Uterus (tissue), 4 donors: ENCODE measurements around the gene DDIT3. TPM values are rescaled to one million over a fixed set of nuclear protein-coding genes. Genes with fewer than 3 reads are reported as not detected.

Experiments used
- DNase-seq, 2 donors: peaks; one replicate each; pipeline ENCODE4 v3.0.0-alpha.2; 2019 to 2020
- H3K27ac ChIP-seq, 2 donors: fragments of 200-600 bp; sonication (generic); 1 replicate in 1 of 2; 2 replicates in 1 of 2; pipeline ENCODE4 v1.5.1; 2016 to 2018
- H3K27me3 ChIP-seq, 2 donors: fragments of 200-600 bp; sonication (generic); one replicate each; pipeline ENCODE4 v1.5.1; 2018 to 2019; ENCODE audit warnings: control low read depth in 1 of 2
- H3K36me3 ChIP-seq, 2 donors: fragments of 200-600 bp; sonication (generic); one replicate each; pipeline ENCODE4 v1.5.1; 2019; ENCODE audit warnings: control low read depth in 1 of 2
- H3K4me1 ChIP-seq, 2 donors: fragments of 200-600 bp; sonication (generic); one replicate each; pipeline ENCODE4 v1.5.1; 2018 to 2019; ENCODE audit warnings: control low read depth in 1 of 2
- H3K4me3 ChIP-seq, 2 donors: fragments of 200-600 bp; sonication (generic); 1 replicate in 1 of 2; 2 replicates in 1 of 2; pipeline ENCODE4 v1.5.1; 2018 to 2019; ENCODE audit warnings: mild to moderate bottlenecking in 1 of 2
- H3K9me3 ChIP-seq, 2 donors: fragments of 200-600 bp; sonication (generic); one replicate each; pipeline ENCODE4 v1.5.1; 2019; ENCODE audit warnings: control low read depth in 1 of 2
- POLR2A ChIP-seq, 2 donors: fragments of 450-650 bp; IDR thresholded peaks; one replicate each; pipeline ENCODE4 v1.6.1; 2016; ENCODE audit warnings: antibody characterized with exemption in 2 of 2, mild to moderate bottlenecking in 1 of 2, moderate library complexity in 1 of 2
- intact Hi-C: fragments of 100-400 bp; cut with DNase I; formaldehyde crosslinking; loops from one replicate; pipeline ENCODE4 v1.15.1; 2023; ENCODE audit warnings: low total_unique reads
- microRNA counts, 2 donors: library from miRNA; unstranded; fragments of <30 nt; microRNA quantifications; one replicate each; lab custom pipeline; 2016 to 2017
- microRNA-seq: library from miRNA; unstranded; fragments of <30 nt; microRNA quantifications from one replicate; pipeline ENCODE4, GENCODE V29; 2016; ENCODE audit warnings: borderline microRNAs expressed, borderline replicate concordance
- small RNA-seq: library from RNA; depleted of rRNA; stranded (forward); fragments of <200 nt; gene quantifications from one replicate; pipeline ENCODE3, GENCODE V24; 2016
- total RNA-seq, 4 donors: library from RNA; depleted of rRNA in 3 of 4; stranded (reverse); fragments of >200 nt in 3 of 4; gene quantifications; one replicate each; pipeline versions ENCODE4 v1.1.0 to v1.2.4, GENCODE V29; 2014 to 2023
- TF ChIP-seq, protein P1 (sequence below), 4 experiments: fragments of 200-600 bp in 2 of 4; fragments of 450-650 bp in 2 of 4; sonication (generic) in 2 of 4; IDR thresholded peaks; one replicate each; pipeline ENCODE4 v1.5.1; 2016 to 2019; ENCODE audit warnings: antibody characterized with exemption in 4 of 4, mild to moderate bottlenecking in 2 of 4, moderate library complexity in 1 of 4
- donor health status: DM: yes; HTN: yes; CAD: no.

Gene DDIT3
- total RNA-seq, 4 donors from 2014 or later, result 2.3 to 28.2 (median 9.8) TPM

DNA sequence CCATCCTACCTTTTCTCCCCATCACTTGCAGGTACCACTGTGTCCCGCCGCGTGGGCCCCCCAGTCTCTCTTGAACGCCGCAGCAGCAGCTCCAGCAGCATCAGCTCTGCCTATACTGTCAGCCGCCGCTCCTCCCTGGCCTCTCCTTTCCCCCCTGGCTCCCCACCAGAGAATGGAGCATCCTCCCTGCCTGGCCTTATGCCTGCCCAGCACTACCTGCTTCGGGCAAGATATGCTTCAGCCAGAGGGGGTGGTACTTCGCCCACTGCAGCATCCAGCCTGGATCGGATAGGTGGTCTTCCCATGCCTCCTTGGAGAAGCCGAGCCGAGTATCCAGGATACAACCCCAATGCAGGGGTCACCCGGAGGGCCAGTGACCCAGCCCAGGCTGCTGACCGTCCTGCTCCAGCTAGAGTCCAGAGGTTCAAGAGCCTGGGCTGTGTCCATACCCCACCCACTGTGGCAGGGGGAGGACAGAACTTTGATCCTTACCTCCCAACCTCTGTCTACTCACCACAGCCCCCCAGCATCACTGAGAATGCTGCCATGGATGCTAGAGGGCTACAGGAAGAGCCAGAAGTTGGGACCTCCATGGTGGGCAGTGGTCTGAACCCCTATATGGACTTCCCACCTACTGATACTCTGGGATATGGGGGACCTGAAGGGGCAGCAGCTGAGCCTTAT lies 49.9 kb downstream of the DDIT3 start:
- Histone ChIP-seq H3K4me1 (peaks cover 0 to 4% of the 10 kb centered on the region in 2 donors), H3K27ac (no peak overlapping the region), H3K36me3 (no peaks in the 10 kb centered on the region), H3K4me3 (no peak overlapping the region), H3K9me3 (no peaks in the 10 kb centered on the region), H3K27me3 (peaks cover 0 to 13% of the 10 kb centered on the region in 2 donors)
- DNase-seq, result no peak
- TF ChIP-seq POLR2A (IDR thresholded peaks at IDR 0.05), result no peak
- TF ChIP-seq, protein P1, sequence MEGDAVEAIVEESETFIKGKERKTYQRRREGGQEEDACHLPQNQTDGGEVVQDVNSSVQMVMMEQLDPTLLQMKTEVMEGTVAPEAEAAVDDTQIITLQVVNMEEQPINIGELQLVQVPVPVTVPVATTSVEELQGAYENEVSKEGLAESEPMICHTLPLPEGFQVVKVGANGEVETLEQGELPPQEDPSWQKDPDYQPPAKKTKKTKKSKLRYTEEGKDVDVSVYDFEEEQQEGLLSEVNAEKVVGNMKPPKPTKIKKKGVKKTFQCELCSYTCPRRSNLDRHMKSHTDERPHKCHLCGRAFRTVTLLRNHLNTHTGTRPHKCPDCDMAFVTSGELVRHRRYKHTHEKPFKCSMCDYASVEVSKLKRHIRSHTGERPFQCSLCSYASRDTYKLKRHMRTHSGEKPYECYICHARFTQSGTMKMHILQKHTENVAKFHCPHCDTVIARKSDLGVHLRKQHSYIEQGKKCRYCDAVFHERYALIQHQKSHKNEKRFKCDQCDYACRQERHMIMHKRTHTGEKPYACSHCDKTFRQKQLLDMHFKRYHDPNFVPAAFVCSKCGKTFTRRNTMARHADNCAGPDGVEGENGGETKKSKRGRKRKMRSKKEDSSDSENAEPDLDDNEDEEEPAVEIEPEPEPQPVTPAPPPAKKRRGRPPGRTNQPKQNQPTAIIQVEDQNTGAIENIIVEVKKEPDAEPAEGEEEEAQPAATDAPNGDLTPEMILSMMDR (IDR thresholded peaks at IDR 0.05), result no peak
- intact Hi-C loops, result no loop called here

DNA sequence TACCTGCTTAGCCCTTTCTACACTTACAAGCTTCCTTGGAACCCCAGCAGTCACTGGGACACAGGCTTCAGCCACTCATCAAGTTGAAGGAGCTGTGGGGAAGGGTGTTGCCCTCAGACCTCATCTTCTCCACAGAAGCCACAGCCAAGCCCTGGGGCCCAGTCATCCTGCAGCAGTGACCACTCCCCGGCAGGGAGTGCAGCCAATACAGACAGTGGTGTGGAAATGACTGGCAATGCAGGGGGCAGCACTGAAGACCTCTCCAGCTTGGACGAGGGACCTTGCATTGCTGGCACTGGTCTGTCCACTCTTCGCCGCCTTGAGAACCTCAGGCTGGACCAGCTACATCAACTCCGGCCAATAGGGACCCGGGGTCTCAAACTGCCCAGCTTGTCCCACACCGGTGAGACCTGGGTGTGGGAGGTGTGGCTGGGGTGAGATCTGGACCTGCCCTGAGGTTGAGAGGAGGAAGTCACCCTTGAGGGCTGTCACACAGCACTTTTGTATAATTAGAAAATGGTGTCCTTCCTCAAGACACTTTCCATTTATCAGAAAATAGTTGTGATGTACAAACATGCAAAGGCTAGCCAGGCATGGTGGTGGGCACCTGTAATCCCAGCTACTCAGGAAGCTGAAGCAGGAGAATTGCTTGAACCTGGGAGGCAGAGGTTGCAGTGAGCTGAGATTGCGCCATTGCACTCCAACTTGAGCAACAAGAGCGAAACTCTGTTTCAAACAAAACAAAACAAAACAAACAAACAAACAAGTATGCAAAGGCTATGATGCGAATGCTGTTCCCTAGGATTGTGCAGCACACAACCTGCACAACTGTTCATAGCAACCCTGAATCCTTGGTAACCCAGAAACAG lies 50.8 kb downstream of the DDIT3 start:
- no peak overlapping the region for H3K4me3 ChIP-seq
- no peaks in the 10 kb centered on the region for H3K9me3 ChIP-seq
- H3K36me3 ChIP-seq, result no peaks in the 10 kb centered on the region
- H3K4me1 ChIP-seq, result no peaks in the 10 kb centered on the region
- no peak overlapping the region for H3K27ac ChIP-seq
- DNase-seq, result no peak
- intact Hi-C loops, result no loop called here
- peaks cover 0 to 7% of the 10 kb centered on the region in 2 donors for H3K27me3 ChIP-seq
- TF ChIP-seq, protein P1 (IDR thresholded peaks at IDR 0.05), result no peak
- no peak for TF ChIP-seq POLR2A (IDR thresholded peaks at IDR 0.05)

- H3K27me3 ChIP-seq, result no peaks in the 10 kb centered on the region
- no peak for DNase-seq
- H3K9me3 ChIP-seq, result no peaks in the 10 kb centered on the region
- H3K36me3 ChIP-seq, result no peaks in the 10 kb centered on the region
- H3K27ac ChIP-seq, result no peak overlapping the region
- TF ChIP-seq, protein P1 (IDR thresholded peaks at IDR 0.05), result no peak
- TF ChIP-seq POLR2A (IDR thresholded peaks at IDR 0.05), result no peak
- no peak overlapping the region for H3K4me3 ChIP-seq
- intact Hi-C loops, result no loop called here
- H3K4me1 ChIP-seq, result no peaks in the 10 kb centered on the region
These were observed 52.4 kb downstream of the DDIT3 start for GRCh38 chr12:57467915-57468314.

GRCh38 chr12:57467212-57467874 lies 53.0 kb downstream of the DDIT3 start:
- DNase-seq, result no peak
- TF ChIP-seq, protein P1 (IDR thresholded peaks at IDR 0.05), result no peak
- no peaks in the 10 kb centered on the region for H3K4me1 ChIP-seq
- intact Hi-C loops, result no loop called here
- H3K27me3 ChIP-seq, result no peaks in the 10 kb centered on the region
- no peaks in the 10 kb centered on the region for H3K36me3 ChIP-seq
- no peaks in the 10 kb centered on the region for H3K9me3 ChIP-seq
- no peak overlapping the region for H3K4me3 ChIP-seq
- no peak overlapping the region for H3K27ac ChIP-seq

MicroRNAs encoded within 50 kb of the gene (microRNA counts, 767-probe panel; counts per million panel counts)
- microRNA hsa-miR-616-3p (lab: Ali Mortazavi, UCI), result 0 counts per million in 2 donors

Small RNA genes lying within 50 kb of the gene (microRNA-seq; reads per million reads assigned to microRNA genes)
- gene MIR616 (not detected), gene MIR6758 (not detected)

Small RNA genes lying within 50 kb of the gene (small RNA-seq; reads per million reads assigned to genes)
- not detected for gene MIR616

Other genes starting within 250 kb of the DDIT3 start
- 10 to 100 TPM in 3 of 4 donors, 1 to 10 TPM in 1; 9.4 to 89.0 (median 34.2) TPM for gene R3HDM2, start 89.5 kb downstream of the DDIT3 start, total RNA-seq
- gene INHBC, start 85.7 kb downstream of the DDIT3 start, total RNA-seq, result not detected
- not detected for gene INHBE, start 65.2 kb downstream of the DDIT3 start, total RNA-seq
- gene GLI1, start 60.7 kb downstream of the DDIT3 start, total RNA-seq, result 1 to 10 TPM in 2 of 4 donors, not detected in 2; 6.1 to 6.6 TPM
- 1 to 10 TPM; 1.5 to 8.1 (median 3.3) TPM for gene ARHGAP9, start 40.6 kb downstream of the DDIT3 start, total RNA-seq
- gene MARS1, start 32.4 kb downstream of the DDIT3 start, total RNA-seq, result 100 to 1,000 TPM in 1 of 4 donors, 10 to 100 TPM in 3; 29.1 to 160 (median 76.8) TPM
- gene MBD6, start 2.3 kb upstream of the DDIT3 start, total RNA-seq, result 100 to 1,000 TPM in 1 of 4 donors, 10 to 100 TPM in 3; 14.9 to 138 (median 17.1) TPM
- gene DCTN2, start 26.7 kb upstream of the DDIT3 start, total RNA-seq, result 100 to 1,000 TPM; 117 to 175 (median 126) TPM
- gene KIF5A, start 29.5 kb upstream of the DDIT3 start, total RNA-seq, result 1 to 10 TPM in 3 of 4 donors, under 1 TPM in 1; 0.59 to 5.1 (median 1.9) TPM
- gene PIP4K2C, start 70.7 kb upstream of the DDIT3 start, total RNA-seq, result 10 to 100 TPM in 3 of 4 donors, 1 to 10 TPM in 1; 2.6 to 29.3 (median 18.8) TPM
- 10 to 100 TPM; 17.6 to 82.5 (median 40.9) TPM for gene DTX3, start 84.3 kb upstream of the DDIT3 start, total RNA-seq
- 100 to 1,000 TPM in 1 of 4 donors, 10 to 100 TPM in 3; 52.9 to 205 (median 85.6) TPM for gene ARHGEF25, start 90.9 kb upstream of the DDIT3 start, total RNA-seq
- 10 to 100 TPM in 1 of 4 donors, 1 to 10 TPM in 3; 2.9 to 14.1 (median 3.9) TPM for gene B4GALNT1, start 112.7 kb upstream of the DDIT3 start, total RNA-seq
- 100 to 1,000 TPM; 189 to 339 (median 252) TPM for gene OS9, start 173.6 kb upstream of the DDIT3 start, total RNA-seq
- gene AGAP2, start 218.2 kb upstream of the DDIT3 start, total RNA-seq, result 1 to 10 TPM in 3 of 4 donors, under 1 TPM in 1; 0.29 to 6.3 (median 2.6) TPM
- 100 to 1,000 TPM in 1 of 4 donors, 10 to 100 TPM in 3; 38.2 to 103 (median 51.0) TPM for gene TSPAN31, start 224.5 kb upstream of the DDIT3 start, total RNA-seq
- gene CDK4, start 231.8 kb upstream of the DDIT3 start, total RNA-seq, result 100 to 1,000 TPM in 2 of 4 donors, 10 to 100 TPM in 2; 60.0 to 190 (median 110) TPM
- 1 to 10 TPM in 3 of 4 donors, not detected in 1; 5.1 to 7.6 (median 6.8) TPM for gene MARCHF9, start 234.6 kb upstream of the DDIT3 start, total RNA-seq
- gene CYP27B1, start 246.6 kb upstream of the DDIT3 start, total RNA-seq, result 1 to 10 TPM in 1 of 4 donors, under 1 TPM in 1, not detected in 2; 0.28 to 1.2 TPM